Uterus (tissue), 4 donors: ENCODE measurements around the gene SGCE. TPM values are rescaled to one million over a fixed set of nuclear protein-coding genes. Genes with fewer than 3 reads are reported as not detected.

ENCODE experiments used
- DNase-seq, 2 donors: peaks; one replicate each; pipeline ENCODE4 v3.0.0-alpha.2; 2019 to 2020
- H3K27ac ChIP-seq, 2 donors: fragments of 200-600 bp; sonication (generic); 1 replicate in 1 of 2; 2 replicates in 1 of 2; pipeline ENCODE4 v1.5.1; 2016 to 2018
- H3K27me3 ChIP-seq, 2 donors: fragments of 200-600 bp; sonication (generic); one replicate each; pipeline ENCODE4 v1.5.1; 2018 to 2019; ENCODE audit warnings: control low read depth in 1 of 2
- H3K36me3 ChIP-seq, 2 donors: fragments of 200-600 bp; sonication (generic); one replicate each; pipeline ENCODE4 v1.5.1; 2019; ENCODE audit warnings: control low read depth in 1 of 2
- H3K4me1 ChIP-seq, 2 donors: fragments of 200-600 bp; sonication (generic); one replicate each; pipeline ENCODE4 v1.5.1; 2018 to 2019; ENCODE audit warnings: control low read depth in 1 of 2
- H3K4me3 ChIP-seq, 2 donors: fragments of 200-600 bp; sonication (generic); 1 replicate in 1 of 2; 2 replicates in 1 of 2; pipeline ENCODE4 v1.5.1; 2018 to 2019; ENCODE audit warnings: mild to moderate bottlenecking in 1 of 2
- H3K9me3 ChIP-seq, 2 donors: fragments of 200-600 bp; sonication (generic); one replicate each; pipeline ENCODE4 v1.5.1; 2019; ENCODE audit warnings: control low read depth in 1 of 2
- POLR2A ChIP-seq, 2 donors: fragments of 450-650 bp; IDR thresholded peaks; one replicate each; pipeline ENCODE4 v1.6.1; 2016; ENCODE audit warnings: antibody characterized with exemption in 2 of 2, mild to moderate bottlenecking in 1 of 2, moderate library complexity in 1 of 2
- intact Hi-C: fragments of 100-400 bp; cut with DNase I; formaldehyde crosslinking; loops from one replicate; pipeline ENCODE4 v1.15.1; 2023; ENCODE audit warnings: low total_unique reads
- total RNA-seq, 4 donors: library from RNA; depleted of rRNA in 3 of 4; stranded (reverse); fragments of >200 nt in 3 of 4; gene quantifications; one replicate each; pipeline versions ENCODE4 v1.1.0 to v1.2.4, GENCODE V29; 2014 to 2023
- TF ChIP-seq, protein P1 (sequence below), 4 experiments: fragments of 200-600 bp in 2 of 4; fragments of 450-650 bp in 2 of 4; sonication (generic) in 2 of 4; IDR thresholded peaks; one replicate each; pipeline ENCODE4 v1.5.1; 2016 to 2019; ENCODE audit warnings: antibody characterized with exemption in 4 of 4, mild to moderate bottlenecking in 2 of 4, moderate library complexity in 1 of 4
- donor health status: DM: yes; HTN: yes; CAD: no.

Gene SGCE
- total RNA-seq, 4 donors from 2014 or later, result 118 to 790 (median 182) TPM

DNA sequence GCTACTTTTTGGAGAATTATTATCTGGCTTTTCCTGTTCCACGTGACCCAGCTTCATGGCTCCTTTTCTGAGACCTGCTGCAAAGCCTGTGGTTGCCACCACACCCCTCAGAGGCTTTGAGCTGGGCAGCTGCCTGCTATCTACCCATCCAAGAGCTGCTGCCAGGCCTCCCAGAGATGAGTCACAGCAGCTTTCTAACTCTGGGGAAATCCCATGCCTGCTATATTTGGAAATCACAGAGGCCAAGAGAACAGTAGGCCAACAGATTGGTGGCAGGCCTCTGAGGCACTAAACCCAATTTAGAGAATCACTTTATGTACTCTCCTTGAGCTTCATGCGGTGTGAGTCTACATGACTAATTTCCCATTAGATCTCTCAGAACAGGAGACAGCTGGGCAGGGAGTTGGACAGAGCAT lies 35.2 kb downstream of the SGCE start:
- no peak for TF ChIP-seq POLR2A (IDR thresholded peaks at IDR 0.05)
- TF ChIP-seq, protein P1, sequence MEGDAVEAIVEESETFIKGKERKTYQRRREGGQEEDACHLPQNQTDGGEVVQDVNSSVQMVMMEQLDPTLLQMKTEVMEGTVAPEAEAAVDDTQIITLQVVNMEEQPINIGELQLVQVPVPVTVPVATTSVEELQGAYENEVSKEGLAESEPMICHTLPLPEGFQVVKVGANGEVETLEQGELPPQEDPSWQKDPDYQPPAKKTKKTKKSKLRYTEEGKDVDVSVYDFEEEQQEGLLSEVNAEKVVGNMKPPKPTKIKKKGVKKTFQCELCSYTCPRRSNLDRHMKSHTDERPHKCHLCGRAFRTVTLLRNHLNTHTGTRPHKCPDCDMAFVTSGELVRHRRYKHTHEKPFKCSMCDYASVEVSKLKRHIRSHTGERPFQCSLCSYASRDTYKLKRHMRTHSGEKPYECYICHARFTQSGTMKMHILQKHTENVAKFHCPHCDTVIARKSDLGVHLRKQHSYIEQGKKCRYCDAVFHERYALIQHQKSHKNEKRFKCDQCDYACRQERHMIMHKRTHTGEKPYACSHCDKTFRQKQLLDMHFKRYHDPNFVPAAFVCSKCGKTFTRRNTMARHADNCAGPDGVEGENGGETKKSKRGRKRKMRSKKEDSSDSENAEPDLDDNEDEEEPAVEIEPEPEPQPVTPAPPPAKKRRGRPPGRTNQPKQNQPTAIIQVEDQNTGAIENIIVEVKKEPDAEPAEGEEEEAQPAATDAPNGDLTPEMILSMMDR (IDR thresholded peaks at IDR 0.05), result no peak
- Histone ChIP-seq H3K27ac (peak overlapping the region in 1 of 2 donors; percentile 34), H3K9me3 (no peaks in the 10 kb centered on the region), H3K36me3 (no peaks in the 10 kb centered on the region), H3K27me3 (no peaks in the 10 kb centered on the region), H3K4me3 (no peak overlapping the region), H3K4me1 (peaks cover 0 to 5% of the 10 kb centered on the region in 2 donors)
- peak; percentile 47 to 50 for DNase-seq
- intact Hi-C loops, result no loop called here

DNA sequence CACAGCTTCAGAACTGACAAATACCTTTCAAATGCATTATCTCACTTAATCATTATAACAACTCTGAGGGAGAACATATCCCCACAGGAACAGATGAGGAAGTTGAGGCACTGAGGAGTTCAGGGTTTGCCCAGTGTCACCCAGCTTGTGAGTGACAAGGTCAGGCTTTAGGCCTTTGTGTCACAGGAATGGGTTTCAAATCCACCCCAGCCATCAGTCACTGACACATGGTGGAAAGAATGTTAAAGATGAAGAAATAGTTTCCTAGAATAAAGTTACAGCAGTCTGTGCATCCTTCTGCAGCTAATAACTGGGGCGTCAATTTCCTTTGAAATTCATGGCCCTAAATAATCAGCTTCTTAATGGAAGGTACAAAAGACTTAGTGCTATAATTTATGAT lies 37.8 kb downstream of the SGCE start:
- H3K27ac ChIP-seq, result no peak overlapping the region
- intact Hi-C loops, result no loop called here
- TF ChIP-seq POLR2A (IDR thresholded peaks at IDR 0.05), result no peak
- TF ChIP-seq, protein P1 (IDR thresholded peaks at IDR 0.05), result no peak
- no peak for DNase-seq
- peaks cover 0 to 5% of the 10 kb centered on the region in 2 donors for H3K4me1 ChIP-seq
- H3K9me3 ChIP-seq, result no peaks in the 10 kb centered on the region
- no peak overlapping the region for H3K4me3 ChIP-seq
- H3K36me3 ChIP-seq, result no peaks in the 10 kb centered on the region
- H3K27me3 ChIP-seq, result no peaks in the 10 kb centered on the region

DNA sequence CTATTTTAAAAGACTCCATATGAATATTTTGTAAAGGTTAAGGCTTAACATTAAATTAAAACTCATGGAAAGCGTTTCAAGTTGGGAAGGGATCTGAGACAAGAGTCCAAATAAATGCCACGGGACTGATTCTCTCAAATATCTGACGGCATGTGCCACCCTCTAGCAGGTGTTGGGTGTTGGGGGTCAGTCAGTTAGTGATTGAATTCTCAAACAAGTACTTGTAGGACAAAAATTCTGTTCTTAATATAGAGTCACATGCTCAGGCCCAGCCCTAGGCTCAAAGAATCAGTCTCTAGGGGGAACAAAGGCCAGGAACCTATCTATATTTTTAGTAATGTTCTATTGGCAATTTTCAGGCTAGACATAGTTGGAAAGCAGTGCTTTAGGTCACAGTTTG lies 39.1 kb downstream of the SGCE start:
- Histone ChIP-seq H3K9me3 (no peaks in the 10 kb centered on the region), H3K4me3 (no peak overlapping the region), H3K27ac (no peak overlapping the region), H3K27me3 (no peaks in the 10 kb centered on the region), H3K36me3 (no peaks in the 10 kb centered on the region), H3K4me1 (peaks cover 0 to 5% of the 10 kb centered on the region in 2 donors)
- DNase-seq, result no peak
- TF ChIP-seq, protein P1 (IDR thresholded peaks at IDR 0.05), result no peak
- TF ChIP-seq POLR2A (IDR thresholded peaks at IDR 0.05), result no peak
- intact Hi-C loops, result no loop called here

DNA sequence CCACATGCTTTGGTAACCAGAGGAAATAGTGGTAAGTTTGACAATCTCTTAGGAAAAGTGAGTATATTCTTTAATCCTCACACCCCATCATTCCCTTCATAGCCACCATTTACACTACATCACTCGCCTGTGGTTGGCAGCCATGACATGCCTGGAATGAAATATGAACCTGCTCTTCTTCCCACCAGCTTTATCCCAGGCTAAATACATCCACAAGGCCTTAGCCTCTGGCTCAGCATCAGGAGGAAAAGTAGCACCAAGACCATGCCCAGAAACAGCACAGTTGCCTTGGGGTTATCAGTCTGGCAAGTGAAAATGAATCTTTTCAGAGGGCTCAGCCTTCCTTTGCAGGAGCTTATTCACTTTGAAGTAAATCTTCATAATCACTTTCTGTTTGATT lies 40.3 kb downstream of the SGCE start:
- H3K4me3 ChIP-seq, result no peak overlapping the region
- TF ChIP-seq, protein P1 (IDR thresholded peaks at IDR 0.05), result no peak
- no peak for DNase-seq
- intact Hi-C loops, result no loop called here
- H3K4me1 ChIP-seq, result no peaks in the 10 kb centered on the region
- H3K36me3 ChIP-seq, result no peaks in the 10 kb centered on the region
- H3K27ac ChIP-seq, result no peak overlapping the region
- no peaks in the 10 kb centered on the region for H3K9me3 ChIP-seq
- no peaks in the 10 kb centered on the region for H3K27me3 ChIP-seq

DNA sequence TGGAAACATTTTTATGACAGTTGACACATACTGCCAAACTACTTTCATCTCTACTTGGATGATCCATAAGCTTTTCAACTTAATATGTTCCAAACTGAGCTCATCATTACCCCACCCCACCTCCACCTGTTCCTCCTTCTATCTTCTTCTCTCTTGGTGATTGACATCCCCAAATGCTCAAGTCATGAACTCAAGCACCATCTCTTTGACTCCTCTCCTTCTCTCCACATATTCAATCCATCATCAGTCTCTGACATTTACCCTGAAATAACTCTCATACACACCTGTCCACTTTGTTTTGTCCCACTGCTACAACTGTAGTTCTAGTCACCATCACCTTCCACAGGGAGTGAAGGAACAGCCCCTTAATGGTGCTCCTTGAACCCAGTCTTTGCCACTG lies 43.3 kb downstream of the SGCE start:
- intact Hi-C loops, result no loop called here
- H3K9me3 ChIP-seq, result no peaks in the 10 kb centered on the region
- no peak for DNase-seq
- H3K27ac ChIP-seq, result no peak overlapping the region
- TF ChIP-seq, protein P1 (IDR thresholded peaks at IDR 0.05), result no peak
- TF ChIP-seq POLR2A (IDR thresholded peaks at IDR 0.05), result no peak
- H3K4me1 ChIP-seq, result no peaks in the 10 kb centered on the region
- H3K27me3 ChIP-seq, result no peaks in the 10 kb centered on the region
- no peak overlapping the region for H3K4me3 ChIP-seq
- H3K36me3 ChIP-seq, result no peaks in the 10 kb centered on the region
